Mononuclear cell (primary cell): Measurements from ENCODE around the gene NIN. TPM values are rescaled to one million over a fixed set of nuclear protein-coding genes. Genes with fewer than 3 reads are reported as not detected.

Experiments used
- H3K27me3 ChIP-seq: 2 replicates; pipeline ENCODE4 v1.6.0; 2011; ENCODE audit warnings: low read length, control low read depth; ENCODE audit not compliant: insufficient read depth
- H3K4me1 ChIP-seq: 2 replicates; pipeline ENCODE4 v1.5.1; 2011; ENCODE audit warnings: mild to moderate bottlenecking, low read length, control low read depth; ENCODE audit not compliant: insufficient read depth
- H3K4me3 ChIP-seq: 2 replicates; pipeline ENCODE4 v1.5.1; 2011; ENCODE audit warnings: mild to moderate bottlenecking, low read length, moderate library complexity
- H3K9me3 ChIP-seq: 2 replicates; pipeline ENCODE4 v1.5.1; 2011; ENCODE audit warnings: low read depth, mild to moderate bottlenecking, control low read depth, low read length
- total RNA-seq: library from RNA; depleted of rRNA; stranded (reverse); fragments of >200 nt; gene quantifications from one replicate; pipeline ENCODE4 v1.2.3, GENCODE V29; 2012

NIN gene
- total RNA-seq, 1 donor = 119 TPM

- no peaks in the 10 kb centered on the region for H3K9me3 ChIP-seq
- no peaks in the 10 kb centered on the region for H3K27me3 ChIP-seq
- H3K4me1 ChIP-seq = peaks cover 10% of the 10 kb centered on the region
- H3K4me3 ChIP-seq = no peak overlapping the region
Measured at GRCh38 chr14:50670196-50670865, 160.6 kb downstream of the NIN start.

Other genes with a start within 250 kb of the NIN start
- gene SAV1, start 162.9 kb downstream of the NIN start, total RNA-seq = 23.1 TPM
- not detected for gene ABHD12B, start 40.9 kb upstream of the NIN start, total RNA-seq
- 51.3 TPM for gene PYGL, start 113.3 kb upstream of the NIN start, total RNA-seq